Astrocyte (in vitro differentiated cells and primary cell): ENCODE measurements around the gene THOC5. TPM values are rescaled to one million over a fixed set of nuclear protein-coding genes. Genes with fewer than 3 reads are reported as not detected.
"Not testable (repeated sequence)": the region's sequence is repeated elsewhere in the genome, so short reads cannot be mapped to it uniquely, and the experiment has no call there.

Experiments used
- DNase-seq: peaks from one replicate; pipeline ENCODE4 v3.0.0-alpha.2; 2010; ENCODE audit warnings: low read depth
- FAIRE-seq: peaks from 2 replicates; lab custom pipeline; 2011; peaks lifted over from hg19 to GRCh38; lab: Jason Lieb, UNC
- H2AFZ ChIP-seq: 2 replicates; pipeline ENCODE4 v1.6.0; 2012; ENCODE audit warnings: low read depth, low read length, inconsistent platforms
- H3K27ac ChIP-seq: 2 replicates; pipeline ENCODE4 v1.5.1; 2011; ENCODE audit warnings: low read depth, low read length, inconsistent platforms
- H3K27me3 ChIP-seq: 2 replicates; pipeline ENCODE4 v1.6.0; 2011; ENCODE audit warnings: low read length, inconsistent platforms; ENCODE audit not compliant: insufficient read depth
- H3K36me3 ChIP-seq: 2 replicates; pipeline ENCODE4 v1.5.1; 2011; ENCODE audit warnings: low read length, inconsistent platforms; ENCODE audit not compliant: insufficient read depth
- H3K4me1 ChIP-seq: 2 replicates; pipeline ENCODE4 v1.5.1; 2011; ENCODE audit warnings: low read length, inconsistent platforms; ENCODE audit not compliant: insufficient read depth
- H3K4me2 ChIP-seq: 2 replicates; pipeline ENCODE4 v1.6.0; 2012; ENCODE audit warnings: low read length, inconsistent platforms
- H3K4me3 ChIP-seq: 2 replicates; pipeline ENCODE4 v1.5.1; 2011; ENCODE audit warnings: low read depth, mild to moderate bottlenecking, low read length, inconsistent platforms; ENCODE audit not compliant: insufficient read depth
- H3K79me2 ChIP-seq: 2 replicates; pipeline ENCODE4 v1.6.0; 2012; ENCODE audit warnings: mild to moderate bottlenecking, low read length, inconsistent platforms; ENCODE audit not compliant: insufficient read depth
- H3K9ac ChIP-seq: 2 replicates; pipeline ENCODE4 v1.6.0; 2012; ENCODE audit warnings: mild to moderate bottlenecking, low read length, inconsistent platforms
- H3K9me3 ChIP-seq: 2 replicates; pipeline ENCODE4 v1.5.1; 2012; ENCODE audit warnings: low read depth, mild to moderate bottlenecking, low read length, inconsistent platforms; ENCODE audit not compliant: insufficient read depth
- H4K20me1 ChIP-seq: 2 replicates; pipeline ENCODE4 v1.6.0; 2012; ENCODE audit warnings: low read length, inconsistent platforms; ENCODE audit not compliant: insufficient read depth
- H3K27ac Mint-ChIP-seq: one replicate; pipeline ENCODE4 v1.8.0; 2021; ENCODE audit warnings: mild to moderate bottlenecking, mixed read lengths; ENCODE audit not compliant: unreplicated experiment
- H3K27me3 Mint-ChIP-seq: one replicate; pipeline ENCODE4 v1.8.0; 2021; ENCODE audit warnings: low read depth, mixed read lengths; ENCODE audit not compliant: unreplicated experiment
- H3K36me3 Mint-ChIP-seq: one replicate; pipeline ENCODE4 v1.8.0; 2021; ENCODE audit warnings: low read depth, mixed read lengths; ENCODE audit not compliant: unreplicated experiment
- H3K4me1 Mint-ChIP-seq: one replicate; pipeline ENCODE4 v1.8.0; 2021; ENCODE audit warnings: low read depth, mixed read lengths; ENCODE audit not compliant: unreplicated experiment
- H3K4me3 Mint-ChIP-seq: one replicate; pipeline ENCODE4 v1.8.0; 2021; ENCODE audit warnings: mild to moderate bottlenecking, moderate library complexity, mixed read lengths; ENCODE audit not compliant: unreplicated experiment
- H3K9me3 Mint-ChIP-seq: one replicate; pipeline ENCODE4 v1.8.0; 2021; ENCODE audit warnings: mild to moderate bottlenecking, mixed read lengths; ENCODE audit not compliant: unreplicated experiment
- EZH2 ChIP-seq: IDR thresholded peaks from 2 replicates; pipeline ENCODE4 v1.6.1; 2012; ENCODE audit warnings: mild to moderate bottlenecking, low read length, inconsistent platforms; ENCODE audit not compliant: insufficient read depth
- total RNA-seq: library from RNA; stranded (reverse); gene quantifications from 2 replicates; pipeline ENCODE4 v1.2.1, GENCODE V29; 2021
- TF ChIP-seq, protein P1 (sequence below): IDR thresholded peaks from 2 replicates; pipeline ENCODE4 v1.5.1; 2011; ENCODE audit warnings: low read depth, mild to moderate bottlenecking, inconsistent platforms, low read length, moderate library complexity; ENCODE audit not compliant: insufficient read depth

Gene THOC5
- total RNA-seq, 1 donor from 2014 or later, result 85.0 TPM

DNA sequence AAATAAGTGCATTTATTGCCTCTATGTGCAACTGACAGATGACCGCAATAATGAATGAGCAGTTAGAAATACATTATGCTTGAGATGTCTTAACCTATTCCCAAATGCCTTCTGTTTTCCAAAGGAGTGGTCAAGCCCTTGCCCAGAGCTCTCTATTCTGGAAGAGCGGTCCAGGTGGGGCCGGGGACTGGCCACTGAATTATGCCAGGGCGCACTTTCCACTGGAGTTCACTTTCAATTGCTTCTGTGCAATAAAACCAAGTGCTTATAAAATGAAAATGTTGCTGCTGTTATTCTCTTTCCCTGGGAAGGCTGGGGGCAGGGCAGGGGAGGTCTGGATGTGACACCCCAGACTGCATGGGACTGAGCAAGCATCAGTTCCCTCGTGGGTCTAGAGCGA, 62.5 kb downstream of the THOC5 start:
- H3K27me3 Mint-ChIP-seq, result peaks cover 16% of the 10 kb centered on the region
- Histone ChIP-seq H3K9me3 (no peaks in the 10 kb centered on the region), H3K79me2 (no peaks in the 10 kb centered on the region), H3K9ac (no peak overlapping the region), H2AFZ (no peak overlapping the region), H4K20me1 (no peaks in the 10 kb centered on the region), H3K27me3 (no peaks in the 10 kb centered on the region), H3K36me3 (no peaks in the 10 kb centered on the region), H3K4me1 (no peaks in the 10 kb centered on the region), H3K4me3 (no peak overlapping the region), H3K27ac (no peak overlapping the region), H3K4me2 (no peak overlapping the region)
- FAIRE-seq, result no peak
- peaks cover 11% of the 10 kb centered on the region for H3K36me3 Mint-ChIP-seq
- H3K27ac Mint-ChIP-seq, result no peak overlapping the region
- no peak for TF ChIP-seq EZH2
- TF ChIP-seq, protein P1, sequence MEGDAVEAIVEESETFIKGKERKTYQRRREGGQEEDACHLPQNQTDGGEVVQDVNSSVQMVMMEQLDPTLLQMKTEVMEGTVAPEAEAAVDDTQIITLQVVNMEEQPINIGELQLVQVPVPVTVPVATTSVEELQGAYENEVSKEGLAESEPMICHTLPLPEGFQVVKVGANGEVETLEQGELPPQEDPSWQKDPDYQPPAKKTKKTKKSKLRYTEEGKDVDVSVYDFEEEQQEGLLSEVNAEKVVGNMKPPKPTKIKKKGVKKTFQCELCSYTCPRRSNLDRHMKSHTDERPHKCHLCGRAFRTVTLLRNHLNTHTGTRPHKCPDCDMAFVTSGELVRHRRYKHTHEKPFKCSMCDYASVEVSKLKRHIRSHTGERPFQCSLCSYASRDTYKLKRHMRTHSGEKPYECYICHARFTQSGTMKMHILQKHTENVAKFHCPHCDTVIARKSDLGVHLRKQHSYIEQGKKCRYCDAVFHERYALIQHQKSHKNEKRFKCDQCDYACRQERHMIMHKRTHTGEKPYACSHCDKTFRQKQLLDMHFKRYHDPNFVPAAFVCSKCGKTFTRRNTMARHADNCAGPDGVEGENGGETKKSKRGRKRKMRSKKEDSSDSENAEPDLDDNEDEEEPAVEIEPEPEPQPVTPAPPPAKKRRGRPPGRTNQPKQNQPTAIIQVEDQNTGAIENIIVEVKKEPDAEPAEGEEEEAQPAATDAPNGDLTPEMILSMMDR, result no peak
- H3K4me3 Mint-ChIP-seq, result no peak overlapping the region
- peaks cover 11% of the 10 kb centered on the region for H3K9me3 Mint-ChIP-seq
- no peak for DNase-seq
- no peaks in the 10 kb centered on the region for H3K4me1 Mint-ChIP-seq

DNA sequence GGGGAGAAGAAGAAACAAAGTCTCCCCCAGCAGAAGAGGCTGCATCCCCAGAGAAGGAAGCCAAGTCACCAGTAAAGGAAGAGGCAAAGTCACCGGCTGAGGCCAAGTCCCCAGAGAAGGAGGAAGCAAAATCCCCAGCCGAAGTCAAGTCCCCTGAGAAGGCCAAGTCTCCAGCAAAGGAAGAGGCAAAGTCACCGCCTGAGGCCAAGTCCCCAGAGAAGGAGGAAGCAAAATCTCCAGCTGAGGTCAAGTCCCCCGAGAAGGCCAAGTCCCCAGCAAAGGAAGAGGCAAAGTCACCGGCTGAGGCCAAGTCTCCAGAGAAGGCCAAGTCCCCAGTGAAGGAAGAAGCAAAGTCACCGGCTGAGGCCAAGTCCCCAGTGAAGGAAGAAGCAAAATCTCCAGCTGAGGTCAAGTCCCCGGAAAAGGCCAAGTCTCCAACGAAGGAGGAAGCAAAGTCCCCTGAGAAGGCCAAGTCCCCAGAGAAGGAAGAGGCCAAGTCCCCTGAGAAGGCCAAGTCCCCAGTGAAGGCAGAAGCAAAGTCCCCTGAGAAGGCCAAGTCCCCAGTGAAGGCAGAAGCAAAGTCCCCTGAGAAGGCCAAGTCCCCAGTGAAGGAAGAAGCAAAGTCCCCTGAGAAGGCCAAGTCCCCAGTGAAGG, 64.3 kb downstream of the THOC5 start:
- Mint-ChIP-seq H3K27ac (peak overlapping the region; percentile 29), H3K27me3 (peaks cover 21% of the 10 kb centered on the region)
- H3K27me3 ChIP-seq, H2AFZ ChIP-seq, H3K4me3 ChIP-seq, H3K9me3 Mint-ChIP-seq, H3K9ac ChIP-seq, H4K20me1 ChIP-seq, H3K4me1 Mint-ChIP-seq, H3K4me2 ChIP-seq, H3K79me2 ChIP-seq, DNase-seq, H3K36me3 ChIP-seq, H3K36me3 Mint-ChIP-seq, FAIRE-seq, H3K9me3 ChIP-seq, H3K4me3 Mint-ChIP-seq, H3K4me1 ChIP-seq, H3K27ac ChIP-seq: not testable (repeated sequence)

DNA sequence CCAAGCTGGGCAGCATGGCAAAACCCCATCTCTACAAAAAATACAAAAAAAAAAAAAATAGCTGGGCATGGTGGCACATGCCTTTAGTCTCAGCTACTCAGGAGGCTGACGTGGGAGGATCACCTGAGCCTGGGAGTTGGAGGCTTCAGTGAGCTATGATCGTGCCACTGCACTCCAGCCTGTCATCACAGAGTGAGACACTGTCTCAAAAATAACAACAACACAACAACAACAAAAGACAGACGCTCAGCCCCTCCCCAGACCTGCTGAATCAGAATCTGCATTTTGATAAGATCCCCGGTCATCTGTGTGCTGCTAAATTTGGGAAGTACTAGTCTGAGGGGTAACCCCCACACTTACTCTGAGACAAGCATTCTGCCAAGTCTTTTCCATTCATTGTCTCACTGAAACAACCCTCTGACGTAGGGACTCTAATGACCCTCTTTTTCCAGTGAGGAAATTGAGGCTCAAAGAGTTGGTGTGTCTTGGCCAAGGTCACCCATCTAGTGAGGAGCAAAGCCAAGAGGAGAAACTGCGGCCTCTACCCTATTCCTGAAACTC, 66.1 kb downstream of the THOC5 start:
- peaks cover 5% of the 10 kb centered on the region for H3K9me3 Mint-ChIP-seq
- Histone ChIP-seq H4K20me1 (no peaks in the 10 kb centered on the region), H2AFZ (no peak overlapping the region), H3K9ac (no peak overlapping the region), H3K4me3 (no peak overlapping the region), H3K27me3 (no peaks in the 10 kb centered on the region), H3K9me3 (no peaks in the 10 kb centered on the region), H3K79me2 (no peaks in the 10 kb centered on the region), H3K4me1 (no peaks in the 10 kb centered on the region), H3K36me3 (no peaks in the 10 kb centered on the region), H3K4me2 (no peak overlapping the region), H3K27ac (no peak overlapping the region)
- H3K27me3 Mint-ChIP-seq, result peaks cover 23% of the 10 kb centered on the region
- FAIRE-seq (no peak), DNase-seq (no peak)
- peaks cover 2% of the 10 kb centered on the region for H3K36me3 Mint-ChIP-seq
- H3K4me3 Mint-ChIP-seq, result no peak overlapping the region
- H3K4me1 Mint-ChIP-seq, result no peaks in the 10 kb centered on the region
- no peak overlapping the region for H3K27ac Mint-ChIP-seq
- TF ChIP-seq EZH2, result no peak
- TF ChIP-seq, protein P1, result no peak
